Transverse colon (tissue), 4 donors: ENCODE measurements around the gene HINT3. TPM values are rescaled to one million over a fixed set of nuclear protein-coding genes. Genes with fewer than 3 reads are reported as not detected.

Source experiments
- DNase-seq: peaks from one replicate; pipeline ENCODE4 v3.0.0-alpha.2; 2019
- H3K27ac ChIP-seq, 4 donors: fragments of 200-600 bp; sonication (generic); 2 replicates each; pipeline ENCODE4 v1.5.1; 2016 to 2018; ENCODE audit warnings: inconsistent platforms in 4 of 4
- H3K27me3 ChIP-seq: fragments of 200-600 bp; sonication (generic); 2 replicates; pipeline ENCODE4 v1.5.1; 2017; ENCODE audit warnings: inconsistent platforms
- H3K36me3 ChIP-seq, 4 donors: fragments of 200-600 bp; sonication (generic); 2 replicates each; pipeline ENCODE4 v1.5.1; 2017 to 2019; ENCODE audit warnings: inconsistent platforms in 4 of 4
- H3K4me1 ChIP-seq, 4 donors: fragments of 200-600 bp; sonication (generic); 2 replicates each; pipeline ENCODE4 v1.5.1; 2017 to 2020; ENCODE audit warnings: inconsistent platforms in 4 of 4
- H3K4me3 ChIP-seq, 4 donors: fragments of 200-600 bp; sonication (generic); 1 replicate in 1 of 4; 2 replicates in 3 of 4; pipeline versions ENCODE4 v1.5.1 to v1.6.1; 2017 to 2019; ENCODE audit warnings: inconsistent platforms in 4 of 4
- H3K9me3 ChIP-seq, 2 donors: fragments of 200-600 bp; sonication (generic); 2 replicates each; pipeline ENCODE4 v1.5.1; 2017 to 2019; ENCODE audit warnings: inconsistent platforms in 2 of 2
- CTCF ChIP-seq, 5 experiments: fragments of 200-600 bp in 3 of 5; fragments of 450-650 bp in 2 of 5; sonication (generic) in 3 of 5; IDR thresholded peaks; 1 replicate in 2 of 5; 2 replicates in 3 of 5; pipeline ENCODE4 v1.5.1; 2016 to 2017; ENCODE audit warnings: antibody characterized with exemption in 5 of 5, inconsistent platforms in 3 of 5, mild to moderate bottlenecking in 2 of 5, moderate library complexity in 1 of 5
- EP300 ChIP-seq: sonication (generic); formaldehyde crosslinking; IDR thresholded peaks from one replicate; pipeline ENCODE4 v1.6.1; 2017; ENCODE audit warnings: antibody characterized with exemption, low read depth
- POLR2A ChIP-seq: fragments of 450-650 bp; IDR thresholded peaks from one replicate; pipeline ENCODE4 v1.6.1; 2016; ENCODE audit warnings: antibody characterized with exemption, mild to moderate bottlenecking, moderate library complexity
- POLR2AphosphoS5 ChIP-seq, 3 donors: sonication (generic); formaldehyde crosslinking; IDR thresholded peaks; one replicate each; pipeline ENCODE4 v1.6.1; 2016; ENCODE audit warnings: antibody characterized with exemption in 3 of 3
- WGBS, 2 donors: methylation state at CpG; one replicate each; pipeline ENCODE4 v1.1.5; 2018; ENCODE audit warnings: low coverage in 1 of 2; 5-methylcytosine and 5-hydroxymethylcytosine counted together
- in situ Hi-C, 4 donors: fragments of 200-750 bp; cut with MboI; loops; one replicate each; pipeline versions ENCODE4 v1.15.0 to v1.15.1; 2017; ENCODE audit warnings: low sequenced_read_pairs in 3 of 4, low pct_ligation_motif_present in 1 of 4, low pct_unique_long_range_greater_than_20kb in 1 of 4
- intact Hi-C: fragments of 100-400 bp; cut with DNase I; formaldehyde crosslinking; loops from one replicate; pipeline ENCODE4 v1.15.1; 2023; ENCODE audit warnings: low total_unique reads
- total RNA-seq, 4 donors: library from RNA; depleted of rRNA; stranded (reverse); fragments of >200 nt; gene quantifications; one replicate each; pipeline ENCODE4 v1.1.0, GENCODE V29; 2016

HINT3 gene
- total RNA-seq, 4 donors from 2014 or later = 23.5 to 35.2 (median 30.7) TPM

GRCh38 chr6:125957845-125958244 lies 1.3 kb downstream of the HINT3 start:
- peak overlapping the region in 3 of 4 donors; percentile 66 to 85 (median 83) for H3K4me3 ChIP-seq
- DNase-seq = peak; percentile 24
- H3K4me1 ChIP-seq = peaks cover 8 to 27% (median 11%) of the 10 kb centered on the region in 4 donors
- in situ Hi-C loops (loop anchor here (10.0 to 25.0 kb wide), 4 partner anchors 103 to 646 kb away; partner anchors contain the start of genes HDDC2 (in 3 of the 4) and NCOA7 (in 1 of the 4)), intact Hi-C loops (loop anchor here (10.0 kb wide), 1 partner anchor 173 kb away; no protein-coding TSS in a partner anchor)
- peak overlapping the region; percentile 90 to 95 (median 92) for H3K27ac ChIP-seq
- 0 to 21% methylated on average over 3 to 4 of the region's 4 CpGs for WGBS, 2 donors
- TF ChIP-seq POLR2A (no peak), EP300 (no peak), CTCF (IDR thresholded peaks at IDR 0.05) (no peak), POLR2AphosphoS5 (IDR thresholded peaks at IDR 0.05) (peak in 2 of 3 donors; percentile 20 to 23)
- no peaks in the 10 kb centered on the region for H3K36me3 ChIP-seq
- no peaks in the 10 kb centered on the region for H3K27me3 ChIP-seq
- no peaks in the 10 kb centered on the region for H3K9me3 ChIP-seq

- Histone ChIP-seq H3K27ac (no peak overlapping the region), H3K4me1 (peaks cover 8 to 27% (median 11%) of the 10 kb centered on the region in 4 donors), H3K4me3 (no peak overlapping the region), H3K27me3 (no peaks in the 10 kb centered on the region), H3K9me3 (no peaks in the 10 kb centered on the region), H3K36me3 (no peaks in the 10 kb centered on the region)
- no peak for TF ChIP-seq POLR2A
- TF ChIP-seq CTCF (IDR thresholded peaks at IDR 0.05) = no peak
- no peak for TF ChIP-seq EP300
- no peak for TF ChIP-seq POLR2AphosphoS5 (IDR thresholded peaks at IDR 0.05)
- intact Hi-C loops = loop anchor here (10.0 kb wide), 1 partner anchor 174 kb away; no protein-coding TSS in a partner anchor
- in situ Hi-C loops = loop anchor here (10.0 to 25.0 kb wide), 4 partner anchors 104 to 647 kb away; partner anchors contain the start of genes HDDC2 (in 3 of the 4) and NCOA7 (in 1 of the 4)
- DNase-seq = no peak
- WGBS, 2 donors = 79 to 93% methylated on average over 4 of the region's 4 CpGs
Measured at GRCh38 chr6:125959041-125959440, 2.5 kb downstream of the HINT3 start.

- no peaks in the 10 kb centered on the region for H3K27me3 ChIP-seq
- no peaks in the 10 kb centered on the region for H3K36me3 ChIP-seq
- in situ Hi-C loops = loop anchor here in 3 of 4 donors (25.0 kb wide), 2 partner anchors 174 to 649 kb away; partner anchors contain the start of genes HDDC2 (in 3 of the 3) and NCOA7 (in 1 of the 3)
- WGBS, 2 donors = 87 to 88% methylated on average over 2 to 3 of the region's 3 CpGs
- H3K9me3 ChIP-seq = no peaks in the 10 kb centered on the region
- no peak overlapping the region for H3K27ac ChIP-seq
- H3K4me3 ChIP-seq = no peak overlapping the region
- DNase-seq = no peak
- intact Hi-C loops = no loop called here
- H3K4me1 ChIP-seq = peaks cover 8 to 25% (median 11%) of the 10 kb centered on the region in 4 donors
- TF ChIP-seq CTCF (IDR thresholded peaks at IDR 0.05) = no peak
- no peak for TF ChIP-seq POLR2AphosphoS5 (IDR thresholded peaks at IDR 0.05)
- no peak for TF ChIP-seq EP300
- TF ChIP-seq POLR2A = no peak
Measured at GRCh38 chr6:125961117-125961516, 4.5 kb downstream of the HINT3 start.

- in situ Hi-C loops = loop anchor here in 3 of 4 donors (25.0 kb wide), 2 partner anchors 176 to 651 kb away; partner anchors contain the start of genes HDDC2 (in 3 of the 3) and NCOA7 (in 1 of the 3)
- Histone ChIP-seq H3K36me3 (peaks cover 0 to 11% (median 4%) of the 10 kb centered on the region in 4 donors), H3K4me1 (peaks cover 5 to 17% (median 6%) of the 10 kb centered on the region in 4 donors), H3K4me3 (no peak overlapping the region), H3K9me3 (no peaks in the 10 kb centered on the region), H3K27me3 (no peaks in the 10 kb centered on the region), H3K27ac (no peak overlapping the region)
- WGBS, 2 donors = 94 to 95% methylated on average over 6 to 8 of the region's 8 CpGs
- intact Hi-C loops = no loop called here
- no peak for DNase-seq
- TF ChIP-seq POLR2AphosphoS5 (IDR thresholded peaks at IDR 0.05) (no peak), CTCF (IDR thresholded peaks at IDR 0.05) (no peak), POLR2A (no peak), EP300 (no peak)
Measured at GRCh38 chr6:125962900-125963497, 6.4 kb downstream of the HINT3 start.
